ENCODE results near the gene RNASET2. TPM values are rescaled to one million over a fixed set of nuclear protein-coding genes. Genes with fewer than 3 reads are reported as not detected.

The RNASET2 gene
- total and polyA plus RNA-seq, 2 of the 13 experiments (the other 11 are each of a cell fraction or from before 2014, with no cell fraction given), result 44.6 to 597 TPM

GRCh38 chr6:166999145-166999883 is 43.0 kb upstream of the RNASET2 start, which contains the start of gene CEP43 (continued):
- TF ChIP-seq, protein P1, sequence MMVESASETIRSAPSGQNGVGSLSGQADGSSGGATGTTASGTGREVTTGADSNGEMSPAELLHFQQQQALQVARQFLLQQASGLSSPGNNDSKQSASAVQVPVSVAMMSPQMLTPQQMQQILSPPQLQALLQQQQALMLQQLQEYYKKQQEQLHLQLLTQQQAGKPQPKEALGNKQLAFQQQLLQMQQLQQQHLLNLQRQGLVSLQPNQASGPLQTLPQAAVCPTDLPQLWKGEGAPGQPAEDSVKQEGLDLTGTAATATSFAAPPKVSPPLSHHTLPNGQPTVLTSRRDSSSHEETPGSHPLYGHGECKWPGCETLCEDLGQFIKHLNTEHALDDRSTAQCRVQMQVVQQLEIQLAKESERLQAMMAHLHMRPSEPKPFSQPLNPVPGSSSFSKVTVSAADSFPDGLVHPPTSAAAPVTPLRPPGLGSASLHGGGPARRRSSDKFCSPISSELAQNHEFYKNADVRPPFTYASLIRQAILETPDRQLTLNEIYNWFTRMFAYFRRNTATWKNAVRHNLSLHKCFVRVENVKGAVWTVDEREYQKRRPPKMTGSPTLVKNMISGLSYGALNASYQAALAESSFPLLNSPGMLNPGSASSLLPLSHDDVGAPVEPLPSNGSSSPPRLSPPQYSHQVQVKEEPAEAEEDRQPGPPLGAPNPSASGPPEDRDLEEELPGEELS (CRISPR knock-in tag; IDR thresholded peaks at IDR 0.05), result peak; percentile 24; the same call in 1 of the 2 replicates
- peak; percentile 11; the same call in 1 of the 2 replicates for TF ChIP-seq CHD2 (IDR thresholded peaks at IDR 0.05; ENCODE audit: low read depth, low read length)
- peak; percentile 40; the same call in 1 of the 2 replicates for TF ChIP-seq NCOR1 (IDR thresholded peaks at IDR 0.05; ENCODE audit: borderline replicate concordance, low read length)
- peak; percentile 59 for TF ChIP-seq RAD21 (CRISPR knock-in tag; IDR thresholded peaks at IDR 0.05)
- TF ChIP-seq AKNA (CRISPR knock-in tag; IDR thresholded peaks at IDR 0.05; ENCODE audit: borderline replicate concordance), result no peak
- peak; percentile 95 for TF ChIP-seq ZXDC (CRISPR knock-in tag; IDR thresholded peaks at IDR 0.05)
- 0 out of 2 replicates have a peak, but pooled peaks have one; percentile 34 for TF ChIP-seq GATA4 (IDR thresholded peaks at IDR 0.05; ENCODE audit: borderline replicate concordance, low read depth)
- TF ChIP-seq RFX1 (IDR thresholded peaks at IDR 0.05), result peak; percentile 91
- TF ChIP-seq EEA1 (CRISPR knock-in tag; IDR thresholded peaks at IDR 0.05; ENCODE audit: borderline replicate concordance), result peak; percentile 95
- no peak for TF ChIP-seq MAFG (CRISPR knock-in tag; IDR thresholded peaks at IDR 0.05)
- TF ChIP-seq CENPBD1 (CRISPR knock-in tag; IDR thresholded peaks at IDR 0.05; ENCODE audit: borderline replicate concordance, low read depth), result no peak
- 0 out of 2 replicates have a peak, but pooled peaks have one; percentile 35 for TF ChIP-seq MLXIP (CRISPR knock-in tag; IDR thresholded peaks at IDR 0.05; ENCODE audit: borderline replicate concordance)
- TF ChIP-seq TFAP4 (IDR thresholded peaks at IDR 0.05; ENCODE audit: borderline replicate concordance, low read depth), result peak; percentile 5; the same call in 1 of the 2 replicates

All from HepG2 (cell line).